ENCODE measurements around the gene DEFB123. TPM values are rescaled to one million over a fixed set of nuclear protein-coding genes. Genes with fewer than 3 reads are reported as not detected.

Gene DEFB123
- total RNA-seq, 1 experiment from 2014 or later = not detected

GRCh38 chr20:31446084-31446819 lies 5.8 kb downstream of the DEFB123 start:
- ChIA-PET POLR2A (ENCODE audit: low non-redundant PET) (no interaction called here), CTCF (no interaction called here)
- Histone ChIP-seq H3K4me3 (ENCODE audit: low read depth, low read length, poor library complexity, severe bottlenecking) (no peak overlapping the region), H3K4me1 (ENCODE audit: insufficient read depth, low read length, poor library complexity, severe bottlenecking) (no peaks in the 10 kb centered on the region), H3K36me3 (ENCODE audit: insufficient read depth, low read length, poor library complexity, severe bottlenecking) (no peaks in the 10 kb centered on the region), H3K27me3 (replicated peaks; ENCODE audit: insufficient read depth, low read depth, low read length, poor library complexity) (peaks cover 1% of the 10 kb centered on the region), H3K27ac (ENCODE audit: low read depth, low read length, poor library complexity, severe bottlenecking) (no peak overlapping the region), H3K9me3 (ENCODE audit: low read depth, low read length, poor library complexity, severe bottlenecking) (no peaks in the 10 kb centered on the region)
- BruUV-seq (replicated peaks) = no TSS peak
- TF ChIP-seq EZH2 (IDR thresholded peaks at IDR 0.05; ENCODE audit: borderline replicate concordance, low read depth, low read length, poor library complexity, severe bottlenecking) (no peak), CTCF (conservative IDR thresholded peaks at IDR 0.05; ENCODE audit: low read depth, low read length) (no peak)
- no peak for DNase-seq (ENCODE audit: low spot score)
- intact Hi-C loops (cut with micrococcal nuclease; ENCODE audit: unreplicated experiment) = no loop called here

GRCh38 chr20:31449511-31450414 lies 9.3 kb downstream of the DEFB123 start:
- H3K36me3 ChIP-seq (ENCODE audit: insufficient read depth, low read length, poor library complexity, severe bottlenecking) = no peaks in the 10 kb centered on the region
- POLR2A ChIA-PET (ENCODE audit: low non-redundant PET) = no interaction called here
- no TSS peak for BruUV-seq (replicated peaks)

GRCh38 chr20:31452575-31452974 lies 12.1 kb downstream of the DEFB123 start:
- DNase-seq (ENCODE audit: low spot score) = no peak
- H3K27ac ChIP-seq (ENCODE audit: low read depth, low read length, poor library complexity, severe bottlenecking) = no peak overlapping the region
- no peaks in the 10 kb centered on the region for H3K9me3 ChIP-seq (ENCODE audit: low read depth, low read length, poor library complexity, severe bottlenecking)
- no peaks in the 10 kb centered on the region for H3K27me3 ChIP-seq (replicated peaks; ENCODE audit: insufficient read depth, low read depth, low read length, poor library complexity)
- intact Hi-C loops (cut with micrococcal nuclease; ENCODE audit: unreplicated experiment) = no loop called here
- H3K36me3 ChIP-seq (ENCODE audit: insufficient read depth, low read length, poor library complexity, severe bottlenecking) = no peaks in the 10 kb centered on the region
- CTCF ChIA-PET = no interaction called here
- no peak overlapping the region for H3K4me3 ChIP-seq (ENCODE audit: low read depth, low read length, poor library complexity, severe bottlenecking)
- no peak for TF ChIP-seq CTCF (conservative IDR thresholded peaks at IDR 0.05; ENCODE audit: low read depth, low read length)
- TF ChIP-seq EZH2 (IDR thresholded peaks at IDR 0.05; ENCODE audit: borderline replicate concordance, low read depth, low read length, poor library complexity, severe bottlenecking) = no peak
- POLR2A ChIA-PET (ENCODE audit: low non-redundant PET) = no interaction called here
- no TSS peak for BruUV-seq (replicated peaks)
- no peaks in the 10 kb centered on the region for H3K4me1 ChIP-seq (ENCODE audit: insufficient read depth, low read length, poor library complexity, severe bottlenecking)

More at GRCh38 chr20:31449511-31450414, 9.3 kb downstream of the DEFB123 start:
- no peaks in the 10 kb centered on the region for H3K4me1 ChIP-seq (ENCODE audit: insufficient read depth, low read length, poor library complexity, severe bottlenecking)
- H3K27ac ChIP-seq (ENCODE audit: low read depth, low read length, poor library complexity, severe bottlenecking) = no peak overlapping the region
- intact Hi-C loops (cut with micrococcal nuclease; ENCODE audit: unreplicated experiment) = no loop called here
- DNase-seq (ENCODE audit: low spot score) = no peak
- CTCF ChIA-PET = no interaction called here
- H3K9me3 ChIP-seq (ENCODE audit: low read depth, low read length, poor library complexity, severe bottlenecking) = no peaks in the 10 kb centered on the region
- H3K4me3 ChIP-seq (ENCODE audit: low read depth, low read length, poor library complexity, severe bottlenecking) = no peak overlapping the region
- no peaks in the 10 kb centered on the region for H3K27me3 ChIP-seq (replicated peaks; ENCODE audit: insufficient read depth, low read depth, low read length, poor library complexity)
- TF ChIP-seq CTCF (conservative IDR thresholded peaks at IDR 0.05; ENCODE audit: low read depth, low read length) (no peak), EZH2 (IDR thresholded peaks at IDR 0.05; ENCODE audit: borderline replicate concordance, low read depth, low read length, poor library complexity, severe bottlenecking) (no peak)
